ENCODE measurements around the gene LRP4. TPM values are rescaled to one million over a fixed set of nuclear protein-coding genes. Genes with fewer than 3 reads are reported as not detected.
"Not testable (repeated sequence)": the region's sequence is repeated elsewhere in the genome, so short reads cannot be mapped to it uniquely, and the experiment has no call there.

Gene LRP4
- total and polyA plus RNA-seq, 2 donors (not counting 3 experiments of a cell fraction or from before 2014, with no cell fraction given) = 0.86 to 2.0 TPM

GRCh38 chr11:46930089-46930488 is 11.7 kb upstream of the LRP4 start:
- Histone ChIP-seq H3K9me3 (replicated peaks; ENCODE audit: control insufficient read depth, insufficient read depth, low read length) (no peaks in the 10 kb centered on the region), H3K79me2 (ENCODE audit: control insufficient read depth, insufficient read depth, low read length) (no peaks in the 10 kb centered on the region), H3K4me3 (replicated peaks in 1 of 3; ENCODE audit: insufficient read depth in 1 of 3, low read depth in 1 of 3, low read length in 3 of 3) (no peak overlapping the region), H3K9me1 (replicated peaks; ENCODE audit: control insufficient read depth, extremely low read depth, insufficient read depth, low read length) (no peaks in the 10 kb centered on the region), H3K27me3 (ENCODE audit: control insufficient read depth in 2 of 2, insufficient read depth in 2 of 2, low read length in 2 of 2) (peaks cover 2 to 3% of the 10 kb centered on the region in 2 experiments), H3K27ac (ENCODE audit: insufficient read depth, low read depth, low read length) (no peak overlapping the region), H3K9ac (replicated peaks; ENCODE audit: extremely low read depth, insufficient read depth, low read length) (no peak overlapping the region), H2AFZ (ENCODE audit: low read depth, low read length) (no peak overlapping the region), H3K4me1 (ENCODE audit: control insufficient read depth, extremely low read depth, insufficient read depth, low read length) (no peaks in the 10 kb centered on the region), H3K36me3 (ENCODE audit: control insufficient read depth in 2 of 2, extremely low read depth in 1 of 2, insufficient read depth in 2 of 2, low read length in 2 of 2) (no peaks in the 10 kb centered on the region), H4K20me1 (replicated peaks; ENCODE audit: control insufficient read depth, extremely low read depth, insufficient read depth, low read length) (no peaks in the 10 kb centered on the region), H3K4me2 (ENCODE audit: insufficient read depth, low read length) (no peak overlapping the region)
- CTCF ChIA-PET = no interaction called here
- DNase-seq (ENCODE audit: low read depth, low spot score) = peak; percentile 32
- POLR2A ChIA-PET = interaction anchor here (0.7 kb wide), 1 partner anchor 53 kb away, joined by 3 read pairs; no protein-coding TSS in a partner anchor
- no peak for FAIRE-seq
- dilution Hi-C loops (cut with MboI; ENCODE audit: extremely low pct_ligation_motif_present, low sequenced_read_pairs) (no loop called here), intact Hi-C loops (cut with micrococcal nuclease) (no loop called here)
- no TSS peak for BruUV-seq (replicated peaks)
- TF ChIP-seq GATA2 (IDR thresholded peaks at IDR 0.05; ENCODE audit: insufficient read depth, insufficient read length, low read depth, low read length) = no peak
- no peak for TF ChIP-seq MYC (IDR thresholded peaks at IDR 0.05; ENCODE audit: low read depth, low read length)
- no peak for TF ChIP-seq FOS (IDR thresholded peaks at IDR 0.05; ENCODE audit: borderline replicate concordance, insufficient read depth, low read length)
- TF ChIP-seq POLR2AphosphoS5 (IDR thresholded peaks at IDR 0.05; ENCODE audit: insufficient read depth, low read depth, low read length) = no peak
- no peak for TF ChIP-seq MAX (IDR thresholded peaks at IDR 0.05; ENCODE audit: insufficient read depth, insufficient read length)
- no peak for TF ChIP-seq CTCF (IDR thresholded peaks at IDR 0.05; ENCODE audit: extremely low read depth in 1 of 2, insufficient read depth in 1 of 2, low read depth in 1 of 2, low read length in 2 of 2)
- no peak for TF ChIP-seq POLR2A (IDR thresholded peaks at IDR 0.05; ENCODE audit: low read depth, low read length)
- TF ChIP-seq EZH2 (IDR thresholded peaks at IDR 0.05; ENCODE audit: borderline replicate concordance, low read depth, low read length, severe bottlenecking) = no peak
- no peak for TF ChIP-seq JUN (IDR thresholded peaks at IDR 0.05; ENCODE audit: borderline replicate concordance, insufficient read depth, insufficient read length, low read depth)

GRCh38 chr11:46928701-46929100 is 10.4 kb upstream of the LRP4 start:
- DNase-seq (ENCODE audit: low read depth, low spot score); H3K27ac ChIP-seq (ENCODE audit: insufficient read depth, low read depth, low read length); H4K20me1 ChIP-seq (replicated peaks; ENCODE audit: control insufficient read depth, extremely low read depth, insufficient read depth, low read length); FAIRE-seq; dilution Hi-C loops (cut with MboI; ENCODE audit: extremely low pct_ligation_motif_present, low sequenced_read_pairs); H2AFZ ChIP-seq (ENCODE audit: low read depth, low read length); H3K79me2 ChIP-seq (ENCODE audit: control insufficient read depth, insufficient read depth, low read length); H3K36me3 ChIP-seq (ENCODE audit: control insufficient read depth in 2 of 2, extremely low read depth in 1 of 2, insufficient read depth in 2 of 2, low read length in 2 of 2); intact Hi-C loops (cut with micrococcal nuclease); H3K4me2 ChIP-seq (ENCODE audit: insufficient read depth, low read length); H3K9me3 ChIP-seq (replicated peaks; ENCODE audit: control insufficient read depth, insufficient read depth, low read length); H3K27me3 ChIP-seq (ENCODE audit: control insufficient read depth in 2 of 2, insufficient read depth in 2 of 2, low read length in 2 of 2); H3K4me3 ChIP-seq (replicated peaks in 1 of 3; ENCODE audit: insufficient read depth in 1 of 3, low read depth in 1 of 3, low read length in 3 of 3); H3K4me1 ChIP-seq (ENCODE audit: control insufficient read depth, extremely low read depth, insufficient read depth, low read length); POLR2A ChIA-PET; H3K9me1 ChIP-seq (replicated peaks; ENCODE audit: control insufficient read depth, extremely low read depth, insufficient read depth, low read length); H3K9ac ChIP-seq (replicated peaks; ENCODE audit: extremely low read depth, insufficient read depth, low read length); BruUV-seq (replicated peaks): not testable (repeated sequence)
- CTCF ChIA-PET = interaction anchor here (0.7 kb wide), 1 partner anchor 12 kb away, joined by 3 read pairs; no protein-coding TSS in a partner anchor

- BruUV-seq (replicated peaks); H4K20me1 ChIP-seq (replicated peaks; ENCODE audit: control insufficient read depth, extremely low read depth, insufficient read depth, low read length); H3K9ac ChIP-seq (replicated peaks; ENCODE audit: extremely low read depth, insufficient read depth, low read length); H3K4me2 ChIP-seq (ENCODE audit: insufficient read depth, low read length); H3K27ac ChIP-seq (ENCODE audit: insufficient read depth, low read depth, low read length); H3K9me3 ChIP-seq (replicated peaks; ENCODE audit: control insufficient read depth, insufficient read depth, low read length); POLR2A ChIA-PET; H3K4me1 ChIP-seq (ENCODE audit: control insufficient read depth, extremely low read depth, insufficient read depth, low read length); H3K9me1 ChIP-seq (replicated peaks; ENCODE audit: control insufficient read depth, extremely low read depth, insufficient read depth, low read length); H3K79me2 ChIP-seq (ENCODE audit: control insufficient read depth, insufficient read depth, low read length); H3K4me3 ChIP-seq (replicated peaks in 1 of 3; ENCODE audit: insufficient read depth in 1 of 3, low read depth in 1 of 3, low read length in 3 of 3); dilution Hi-C loops (cut with MboI; ENCODE audit: extremely low pct_ligation_motif_present, low sequenced_read_pairs); FAIRE-seq; DNase-seq (ENCODE audit: low read depth, low spot score); intact Hi-C loops (cut with micrococcal nuclease); H3K27me3 ChIP-seq (ENCODE audit: control insufficient read depth in 2 of 2, insufficient read depth in 2 of 2, low read length in 2 of 2); H3K36me3 ChIP-seq (ENCODE audit: control insufficient read depth in 2 of 2, extremely low read depth in 1 of 2, insufficient read depth in 2 of 2, low read length in 2 of 2); H2AFZ ChIP-seq (ENCODE audit: low read depth, low read length): not testable (repeated sequence)
- CTCF ChIA-PET = interaction anchor here (1.0 kb wide), 1 partner anchor 225 kb away, joined by 3 read pairs; no protein-coding TSS in a partner anchor
Observed at GRCh38 chr11:46927928-46928327, 9.6 kb upstream of the LRP4 start.
